ENCODE data around the gene TBC1D3I.
"Not testable (repeated sequence)": the region's sequence is repeated elsewhere in the genome, so short reads cannot be mapped to it uniquely, and the experiment has no call there.

- TF ChIP-seq CTCF, POLR2A (IDR thresholded peaks at IDR 0.05): not testable (repeated sequence)
Observed at GRCh38 chr17:36295161-36295560, 30.8 kb upstream of the TBC1D3I start.

Data from testis (tissue), 2 donors.